CD4-positive, alpha-beta T cell treated with Interleukin-17A for 4 hours (primary cell): ENCODE data around the gene NUP214.
"Not testable (repeated sequence)": the region's sequence is repeated elsewhere in the genome, so short reads cannot be mapped to it uniquely, and the experiment has no call there.

Experiments used
- DNase-seq: peaks from one replicate; pipeline ENCODE4 v3.0.0-alpha.2; 2020; ENCODE audit warnings: mixed read lengths

The NUP214 gene

GRCh38 chr9:131167146-131167692 is 41.8 kb downstream of the NUP214 start:
- no peak for DNase-seq

- no peak for DNase-seq
Observed at GRCh38 chr9:131167936-131168335, 42.5 kb downstream of the NUP214 start.

GRCh38 chr9:131169563-131170240 is 44.3 kb downstream of the NUP214 start:
- no peak for DNase-seq

GRCh38 chr9:131173995-131174394 is 48.6 kb downstream of the NUP214 start:
- no peak for DNase-seq

- DNase-seq = no peak
Observed at GRCh38 chr9:131174681-131175239, 49.4 kb downstream of the NUP214 start.

GRCh38 chr9:131177898-131178297 is 52.5 kb downstream of the NUP214 start:
- no peak for DNase-seq

GRCh38 chr9:131178382-131178781 is 53.0 kb downstream of the NUP214 start:
- DNase-seq = peak; percentile 82

GRCh38 chr9:131178926-131179325 is 53.5 kb downstream of the NUP214 start:
- no peak for DNase-seq

GRCh38 chr9:131179561-131180219 is 54.3 kb downstream of the NUP214 start:
- no peak for DNase-seq

- DNase-seq = no peak
Observed at GRCh38 chr9:131180454-131180853, 55.1 kb downstream of the NUP214 start.

- no peak for DNase-seq
Observed at GRCh38 chr9:131181091-131181681, 55.8 kb downstream of the NUP214 start.

- no peak for DNase-seq
Observed at GRCh38 chr9:131185924-131186323, 60.5 kb downstream of the NUP214 start.

- DNase-seq = no peak
Observed at GRCh38 chr9:131186622-131187021, 61.2 kb downstream of the NUP214 start.

- DNase-seq = no peak
Observed at GRCh38 chr9:131187957-131188356, 62.6 kb downstream of the NUP214 start.

GRCh38 chr9:131188976-131189375 is 63.6 kb downstream of the NUP214 start:
- DNase-seq = no peak

GRCh38 chr9:131190191-131190590 is 64.8 kb downstream of the NUP214 start:
- DNase-seq = no peak

GRCh38 chr9:131191032-131191431 is 65.6 kb downstream of the NUP214 start:
- DNase-seq = not testable (repeated sequence)

GRCh38 chr9:131191857-131192256 is 66.5 kb downstream of the NUP214 start:
- DNase-seq = no peak

- no peak for DNase-seq
Observed at GRCh38 chr9:131193051-131193450, 67.7 kb downstream of the NUP214 start.

- DNase-seq = no peak
Observed at GRCh38 chr9:131194762-131195161, 69.4 kb downstream of the NUP214 start.

GRCh38 chr9:131197160-131197911 is 72.0 kb downstream of the NUP214 start:
- no peak for DNase-seq

- no peak for DNase-seq
Observed at GRCh38 chr9:131198041-131198715, 72.8 kb downstream of the NUP214 start.
